HepG2 (cell line): ENCODE results near the gene MORF4L2. TPM values are rescaled to one million over a fixed set of nuclear protein-coding genes. Genes with fewer than 3 reads are reported as not detected.
A peak's percentile ranks its signal among the peaks of the same experiment; 100 is the strongest.

Source experiments
- GRHL1 ChIP-seq: sonication (generic); formaldehyde crosslinking; conservative IDR thresholded peaks from 2 replicates; pipeline ENCODE4 v1.8.0; 2022; ENCODE audit warnings: missing genetic modification reagents
- HMGA1 ChIP-seq: sonication (generic); formaldehyde crosslinking; conservative IDR thresholded peaks from 2 replicates; pipeline ENCODE4 v1.4.0; 2020; ENCODE audit warnings: missing genetic modification reagents
- RXRB ChIP-seq: IDR thresholded peaks from 2 replicates; pipeline ENCODE4 v1.6.1; 2016; ENCODE audit warnings: borderline replicate concordance, missing genetic modification reagents, missing compliant biosample characterization
- TMF1 ChIP-seq: sonication (generic); formaldehyde crosslinking; IDR thresholded peaks from 2 replicates; pipeline ENCODE4 v1.8.1; 2022; ENCODE audit warnings: low read depth, missing genetic modification reagents
- ZBTB40 ChIP-seq, 2 experiments: fragments of 450-650 bp in 1 of 2; sonication (generic) in 1 of 2; formaldehyde crosslinking in 1 of 2; IDR thresholded peaks; 2 replicates each; pipeline versions ENCODE4 v1.6.1 to v1.8.0; 2016 to 2022; ENCODE audit warnings: antibody characterized with exemption in 1 of 2, mild to moderate bottlenecking in 1 of 2, missing genetic modification reagents in 1 of 2
- ZNF503 ChIP-seq: sonication (generic); formaldehyde crosslinking; IDR thresholded peaks from 2 replicates; pipeline ENCODE4 v1.4.0; 2020; ENCODE audit warnings: missing genetic modification reagents
- ZNF609 ChIP-seq: sonication (generic); formaldehyde crosslinking; IDR thresholded peaks from 2 replicates; pipeline ENCODE4 v1.4.0; 2020; ENCODE audit warnings: mild to moderate bottlenecking, missing genetic modification reagents, borderline replicate concordance
- ZNF7 ChIP-seq: IDR thresholded peaks from 2 replicates; pipeline ENCODE4 v1.6.1; 2016; ENCODE audit warnings: missing biosample characterization, missing genetic modification reagents
- ZNF782 ChIP-seq: sonication (generic); formaldehyde crosslinking; IDR thresholded peaks from 2 replicates; pipeline ENCODE4 v1.4.0; 2020; ENCODE audit warnings: missing genetic modification reagents, mild to moderate bottlenecking, borderline replicate concordance
- polyA plus RNA-seq, 8 experiments: library from polyadenylated mRNA; depleted of rRNA in 3 of 8; stranded (reverse) in 7 of 8; unstranded in 1 of 8; fragments of >200 nt; fragmentation: Illumina TruSeq in 4 of 8; extraction: Trizol in 4 of 8; gene quantifications; 2 replicates each; pipeline versions ENCODE4 v1.2.1 to v1.2.3, GENCODE V29; 2011 to 2016; ENCODE audit warnings: low read depth in 4 of 8, missing spikeins in 1 of 8, mixed read lengths in 1 of 8; ENCODE audit not compliant: insufficient read depth in 1 of 8
- total RNA-seq, 5 experiments: library from RNA; depleted of rRNA; stranded (reverse); fragments of >200 nt; fragmentation: Illumina TruSeq; extraction: Trizol; gene quantifications; 2 replicates each; pipeline ENCODE4 v1.2.3, GENCODE V29; 2016; ENCODE audit warnings: low read depth in 1 of 5

The MORF4L2 gene
- total and polyA plus RNA-seq, 2 of the 13 experiments (the other 11 are each of a cell fraction or from before 2014, with no cell fraction given) = 358 to 469 TPM

- TF ChIP-seq ZNF782 (CRISPR knock-in tag) (no peak), ZNF7 (CRISPR knock-in tag) (no peak), TMF1 (CRISPR knock-in tag) (no peak), ZBTB40 (IDR thresholded peaks at IDR 0.05) (no peak), ZBTB40 (CRISPR knock-in tag; IDR thresholded peaks at IDR 0.05) (peak; percentile 32; the same call in 1 of the 2 replicates), RXRB (CRISPR knock-in tag) (0 out of 2 replicates have a peak, but pooled peaks have one; percentile 5), ZNF503 (CRISPR knock-in tag) (no peak), HMGA1 (CRISPR knock-in tag) (no peak), GRHL1 (CRISPR knock-in tag) (no peak), ZNF609 (CRISPR knock-in tag) (no peak)
These were observed 57.0 kb downstream of the MORF4L2 start (continued) for GRCh38 chrX:103629318-103630170.
